Parathyroid adenoma (tissue), 2 donors: ENCODE measurements around the gene UHRF2.
A peak's percentile ranks its signal among the peaks of the same experiment; 100 is the strongest.

Experiments used
- H2AFZ ChIP-seq: fragments of 300-600 bp; sonication (generic); one replicate; pipeline ENCODE4 v1.7.0; 2017; ENCODE audit warnings: antibody characterized with exemption, mild to moderate bottlenecking
- H3K27ac ChIP-seq: fragments of 300-600 bp; sonication (generic); one replicate; pipeline ENCODE4 v1.7.0; 2017
- H3K27me3 ChIP-seq: fragments of 300-600 bp; sonication (generic); one replicate; pipeline ENCODE4 v1.7.0; 2017; ENCODE audit warnings: low read length; ENCODE audit not compliant: control insufficient read depth, insufficient read depth
- H3K36me3 ChIP-seq: fragments of 300-600 bp; sonication (generic); one replicate; pipeline ENCODE4 v1.7.0; 2017; ENCODE audit warnings: low read length; ENCODE audit not compliant: control insufficient read depth, insufficient read depth
- H3K4me1 ChIP-seq: fragments of 300-600 bp; sonication (generic); one replicate; pipeline ENCODE4 v1.7.0; 2017; ENCODE audit warnings: control low read depth
- H3K4me2 ChIP-seq: fragments of 300-600 bp; sonication (generic); one replicate; pipeline ENCODE4 v1.7.0; 2017; ENCODE audit warnings: low read length
- H3K4me3 ChIP-seq: fragments of 300-600 bp; sonication (generic); one replicate; pipeline ENCODE4 v1.7.0; 2017; ENCODE audit warnings: low read depth, low read length
- H3K79me2 ChIP-seq: fragments of 300-600 bp; sonication (generic); one replicate; pipeline ENCODE4 v1.7.0; 2017; ENCODE audit warnings: control low read depth
- H3K9ac ChIP-seq: fragments of 300-600 bp; sonication (generic); one replicate; pipeline ENCODE4 v1.7.0; 2017; ENCODE audit warnings: mild to moderate bottlenecking
- H3K9me3 ChIP-seq: fragments of 300-600 bp; sonication (generic); one replicate; pipeline ENCODE4 v1.7.0; 2017; ENCODE audit warnings: low read length; ENCODE audit not compliant: control insufficient read depth
- TF ChIP-seq, protein P1 (sequence below): fragments of 300-600 bp; sonication (generic); IDR thresholded peaks from one replicate; pipeline ENCODE4 v1.7.0; 2017; ENCODE audit warnings: antibody characterized with exemption, mild to moderate bottlenecking
- donor health status: primary hyperparathyroidism.

The UHRF2 gene

DNA sequence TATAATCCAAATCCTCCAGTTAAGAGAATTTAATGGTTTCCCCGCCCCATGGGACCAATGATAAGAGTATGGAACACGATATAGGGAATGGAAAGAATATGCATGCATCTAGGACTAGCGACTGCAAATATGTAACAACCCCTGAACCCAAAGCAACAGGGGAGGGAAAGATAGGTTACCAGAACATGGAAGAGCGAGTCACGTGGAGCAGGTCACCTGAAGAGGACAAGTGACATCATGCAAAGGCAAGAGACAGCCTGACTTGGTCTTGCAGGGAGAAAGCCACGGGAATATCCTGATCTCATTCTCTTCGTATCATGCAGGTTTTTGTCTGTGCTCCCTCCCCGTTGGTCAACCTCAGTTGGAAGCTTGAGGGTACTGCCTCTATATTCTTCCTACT is 4.7 kb upstream of the UHRF2 start:
- TF ChIP-seq, protein P1, sequence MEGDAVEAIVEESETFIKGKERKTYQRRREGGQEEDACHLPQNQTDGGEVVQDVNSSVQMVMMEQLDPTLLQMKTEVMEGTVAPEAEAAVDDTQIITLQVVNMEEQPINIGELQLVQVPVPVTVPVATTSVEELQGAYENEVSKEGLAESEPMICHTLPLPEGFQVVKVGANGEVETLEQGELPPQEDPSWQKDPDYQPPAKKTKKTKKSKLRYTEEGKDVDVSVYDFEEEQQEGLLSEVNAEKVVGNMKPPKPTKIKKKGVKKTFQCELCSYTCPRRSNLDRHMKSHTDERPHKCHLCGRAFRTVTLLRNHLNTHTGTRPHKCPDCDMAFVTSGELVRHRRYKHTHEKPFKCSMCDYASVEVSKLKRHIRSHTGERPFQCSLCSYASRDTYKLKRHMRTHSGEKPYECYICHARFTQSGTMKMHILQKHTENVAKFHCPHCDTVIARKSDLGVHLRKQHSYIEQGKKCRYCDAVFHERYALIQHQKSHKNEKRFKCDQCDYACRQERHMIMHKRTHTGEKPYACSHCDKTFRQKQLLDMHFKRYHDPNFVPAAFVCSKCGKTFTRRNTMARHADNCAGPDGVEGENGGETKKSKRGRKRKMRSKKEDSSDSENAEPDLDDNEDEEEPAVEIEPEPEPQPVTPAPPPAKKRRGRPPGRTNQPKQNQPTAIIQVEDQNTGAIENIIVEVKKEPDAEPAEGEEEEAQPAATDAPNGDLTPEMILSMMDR = no peak

DNA sequence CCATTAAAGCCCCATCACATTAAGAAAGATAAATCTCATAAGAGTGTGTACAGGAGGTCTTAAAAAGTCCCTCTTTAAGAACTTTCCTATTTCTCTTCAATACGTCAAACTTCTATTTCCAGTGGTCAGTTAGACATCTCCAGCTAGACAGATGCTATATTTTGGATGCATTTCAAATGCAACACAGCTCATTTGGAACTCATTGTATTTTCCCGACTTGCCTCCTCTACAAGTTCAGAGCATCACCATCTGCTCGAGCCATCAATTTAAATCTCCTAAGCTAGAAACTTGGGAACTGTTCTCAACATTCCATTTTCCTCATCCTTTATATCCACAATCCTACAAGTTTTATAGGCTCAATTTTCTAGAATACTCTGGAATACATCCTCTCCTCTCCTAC is 3.2 kb upstream of the UHRF2 start:
- no peaks in the 10 kb centered on the region for H3K79me2 ChIP-seq
- TF ChIP-seq, protein P1 = no peak

More for the DNA sequence above, 4.7 kb upstream of the UHRF2 start:
- H3K4me3 ChIP-seq = no peak overlapping the region
- H3K4me1 ChIP-seq = no peaks in the 10 kb centered on the region
- H3K27ac ChIP-seq = no peak overlapping the region
- no peaks in the 10 kb centered on the region for H3K27me3 ChIP-seq
- H3K36me3 ChIP-seq = no peaks in the 10 kb centered on the region
- H3K9me3 ChIP-seq = no peaks in the 10 kb centered on the region
- no peaks in the 10 kb centered on the region for H3K79me2 ChIP-seq
- no peak overlapping the region for H3K9ac ChIP-seq
- no peak overlapping the region for H3K4me2 ChIP-seq
- H2AFZ ChIP-seq = no peak overlapping the region

DNA sequence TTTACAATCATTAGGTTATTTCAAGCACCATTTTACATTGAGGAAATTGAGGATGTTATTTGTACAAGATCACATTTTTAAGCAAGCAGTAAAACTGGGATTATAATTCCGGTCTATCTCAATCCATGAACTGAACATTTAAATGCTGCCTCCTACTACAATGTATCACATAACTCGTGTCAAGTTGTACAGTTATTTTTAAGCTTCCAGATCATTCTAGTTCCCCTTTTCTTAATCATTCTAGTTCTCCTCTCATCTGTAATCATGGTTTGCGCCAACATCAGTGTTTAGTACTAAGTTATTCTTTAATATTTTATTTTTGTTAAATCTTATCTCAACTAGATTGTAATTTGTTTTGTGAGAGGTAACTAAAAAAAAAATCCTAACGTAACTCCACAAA is 2.4 kb upstream of the UHRF2 start:
- H2AFZ ChIP-seq = no peak overlapping the region
- H3K27ac ChIP-seq = no peak overlapping the region
- no peaks in the 10 kb centered on the region for H3K9me3 ChIP-seq
- H3K9ac ChIP-seq = no peak overlapping the region
- H3K27me3 ChIP-seq = no peaks in the 10 kb centered on the region
- H3K4me2 ChIP-seq = no peak overlapping the region
- H3K36me3 ChIP-seq = no peaks in the 10 kb centered on the region
- H3K4me3 ChIP-seq = no peak overlapping the region
- peaks cover 3% of the 10 kb centered on the region for H3K79me2 ChIP-seq
- no peaks in the 10 kb centered on the region for H3K4me1 ChIP-seq
- TF ChIP-seq, protein P1 = no peak

More for the DNA sequence above, 3.2 kb upstream of the UHRF2 start:
- Histone ChIP-seq H3K27ac (no peak overlapping the region), H3K4me2 (no peak overlapping the region), H3K36me3 (no peaks in the 10 kb centered on the region), H3K9me3 (no peaks in the 10 kb centered on the region), H3K9ac (no peak overlapping the region), H2AFZ (no peak overlapping the region), H3K4me3 (no peak overlapping the region), H3K4me1 (no peaks in the 10 kb centered on the region), H3K27me3 (no peaks in the 10 kb centered on the region)

DNA sequence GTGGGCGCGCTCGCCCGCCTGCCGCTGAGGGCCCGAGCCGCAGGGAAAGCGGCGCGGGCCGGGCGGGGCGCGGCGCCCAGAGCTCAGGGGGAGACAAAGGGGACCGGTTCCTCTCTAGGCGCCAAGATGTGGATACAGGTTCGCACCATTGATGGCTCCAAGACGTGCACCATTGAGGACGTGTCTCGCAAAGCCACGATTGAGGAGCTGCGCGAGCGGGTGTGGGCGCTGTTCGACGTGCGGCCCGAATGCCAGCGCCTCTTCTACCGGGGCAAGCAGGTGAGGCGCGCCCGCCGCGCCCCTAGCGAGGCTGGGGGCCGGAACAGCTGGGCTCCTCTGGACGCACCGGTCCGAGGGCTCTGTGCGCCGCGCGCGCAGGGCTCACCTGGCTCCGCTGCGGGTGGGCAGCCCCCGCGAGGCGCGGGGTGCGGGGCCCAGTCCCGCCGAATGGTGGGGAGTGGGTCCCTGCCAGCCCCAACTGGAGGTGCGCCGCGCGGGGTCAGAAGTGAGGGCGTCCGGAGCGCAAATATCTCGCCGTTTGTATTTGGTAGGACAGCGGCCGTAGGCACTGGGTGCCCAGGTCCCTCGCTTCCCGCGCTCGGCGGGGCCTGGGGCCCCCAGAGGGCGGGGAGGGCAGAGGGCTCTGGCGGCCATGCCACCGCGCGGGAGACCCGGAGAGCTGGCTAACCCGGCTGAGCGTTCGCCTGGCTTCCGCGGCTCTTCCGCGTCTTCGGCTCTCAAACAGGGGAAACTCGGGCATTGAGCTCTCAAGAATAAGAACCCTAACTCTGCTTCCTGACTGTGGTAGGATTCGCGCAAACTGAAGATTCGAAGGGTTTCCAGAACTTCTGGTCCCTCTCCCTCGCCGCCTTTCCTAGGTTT is 607 bp downstream of the UHRF2 start:
- no peaks in the 10 kb centered on the region for H3K9me3 ChIP-seq
- H2AFZ ChIP-seq = peak overlapping the region; percentile 89
- H3K4me1 ChIP-seq = no peaks in the 10 kb centered on the region
- peak overlapping the region; percentile 86 for H3K27ac ChIP-seq
- H3K4me2 ChIP-seq = peak overlapping the region; percentile 82
- no peaks in the 10 kb centered on the region for H3K27me3 ChIP-seq
- peaks cover 7% of the 10 kb centered on the region for H3K79me2 ChIP-seq
- no peaks in the 10 kb centered on the region for H3K36me3 ChIP-seq
- H3K4me3 ChIP-seq = peak overlapping the region; percentile 77
- no peak overlapping the region for H3K9ac ChIP-seq
- TF ChIP-seq, protein P1 = no peak

DNA sequence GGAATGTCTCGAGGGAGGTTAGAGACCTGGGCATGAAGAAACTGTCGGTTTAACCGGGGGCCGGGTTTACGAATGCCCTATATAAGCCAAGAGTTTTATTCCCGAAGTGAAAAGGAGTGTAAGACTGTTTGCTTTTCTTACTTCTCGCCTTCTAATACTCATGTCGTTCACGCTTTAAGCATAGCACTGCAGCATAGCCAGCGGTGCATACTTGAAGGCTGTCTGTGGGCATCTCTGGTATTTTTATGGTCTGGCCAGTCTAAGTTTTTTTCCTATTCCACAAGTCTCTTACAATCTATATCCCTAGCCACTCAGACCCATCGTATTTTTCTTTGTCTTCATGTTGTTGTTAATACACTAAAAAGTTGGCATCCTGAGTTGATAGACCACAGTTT is 1.2 kb downstream of the UHRF2 start:
- no peaks in the 10 kb centered on the region for H3K4me1 ChIP-seq
- TF ChIP-seq, protein P1 = no peak
- H3K4me3 ChIP-seq = peak overlapping the region; percentile 77

More for the DNA sequence above, 1.2 kb downstream of the UHRF2 start:
- no peak overlapping the region for H2AFZ ChIP-seq
- H3K9ac ChIP-seq = no peak overlapping the region
- H3K4me2 ChIP-seq = peak overlapping the region; percentile 82
- no peaks in the 10 kb centered on the region for H3K36me3 ChIP-seq
- H3K27me3 ChIP-seq = no peaks in the 10 kb centered on the region
- H3K9me3 ChIP-seq = no peaks in the 10 kb centered on the region
- peak overlapping the region; percentile 86 for H3K27ac ChIP-seq
- peaks cover 9% of the 10 kb centered on the region for H3K79me2 ChIP-seq
